ENCODE measurements around the gene SLA2.

DNA sequence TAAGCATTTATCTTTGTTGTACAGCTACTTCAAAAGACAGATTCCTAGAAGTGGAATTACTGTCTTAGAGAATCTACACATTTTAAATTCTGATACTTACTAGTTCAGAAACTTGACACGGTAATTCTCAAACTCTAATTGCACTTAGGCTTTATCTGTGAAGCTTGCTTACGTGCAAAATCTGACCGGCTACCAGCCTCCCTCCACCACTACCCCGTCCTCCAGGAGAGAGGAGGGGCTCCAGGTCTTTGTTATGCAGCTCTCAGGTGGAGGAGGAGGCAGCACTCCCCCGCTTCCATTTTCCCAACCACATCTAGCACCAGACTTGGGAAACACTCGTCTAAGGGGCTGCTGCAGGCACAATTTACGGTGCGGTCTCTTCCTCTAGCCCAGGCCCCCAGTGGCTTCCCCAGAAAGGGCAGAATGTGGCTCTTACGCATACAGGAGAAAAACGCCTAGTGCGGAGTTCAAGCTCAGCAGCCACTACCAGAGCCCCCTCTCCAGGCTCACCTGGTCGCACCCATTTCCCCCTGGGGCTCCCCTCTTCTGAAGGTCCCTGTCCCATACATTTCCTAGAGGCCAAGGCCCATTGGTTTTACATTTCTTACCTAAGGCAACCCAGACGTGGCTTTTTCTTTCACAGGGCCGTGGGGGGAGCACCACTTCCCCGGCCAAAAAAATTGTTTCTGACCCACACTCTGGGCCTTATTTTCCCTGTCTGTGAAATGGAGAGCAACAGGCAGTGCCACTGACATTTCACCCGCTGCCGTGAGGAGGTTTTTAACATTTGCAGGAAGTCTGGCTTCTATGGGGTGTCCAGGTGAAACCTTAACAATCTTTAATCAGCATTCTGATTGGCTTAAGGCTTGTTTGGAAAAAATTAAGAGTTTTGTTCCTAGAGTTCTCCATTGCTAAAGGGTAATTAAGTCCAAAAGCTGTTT is 74.2 kb downstream of the SLA2 start:
- TF ChIP-seq SMC3 (IDR thresholded peaks at IDR 0.05) (no peak), REST (IDR thresholded peaks at IDR 0.05) (no peak), CTCF (IDR thresholded peaks at IDR 0.05) (no peak), MAZ (IDR thresholded peaks at IDR 0.05; ENCODE audit: borderline replicate concordance, low read depth, low read length) (no peak), E2F6 (IDR thresholded peaks at IDR 0.05; ENCODE audit: borderline replicate concordance, low read depth) (no peak), POLR2A (IDR thresholded peaks at IDR 0.05; ENCODE audit: low read length) (no peak), KDM1A (IDR thresholded peaks at IDR 0.05; ENCODE audit: low read depth) (no peak), RNF2 (IDR thresholded peaks at IDR 0.05; ENCODE audit: borderline replicate concordance, low read depth) (no peak), MAX (IDR thresholded peaks at IDR 0.05) (no peak)
